ENCODE results near the gene TNFRSF13B.

DNA sequence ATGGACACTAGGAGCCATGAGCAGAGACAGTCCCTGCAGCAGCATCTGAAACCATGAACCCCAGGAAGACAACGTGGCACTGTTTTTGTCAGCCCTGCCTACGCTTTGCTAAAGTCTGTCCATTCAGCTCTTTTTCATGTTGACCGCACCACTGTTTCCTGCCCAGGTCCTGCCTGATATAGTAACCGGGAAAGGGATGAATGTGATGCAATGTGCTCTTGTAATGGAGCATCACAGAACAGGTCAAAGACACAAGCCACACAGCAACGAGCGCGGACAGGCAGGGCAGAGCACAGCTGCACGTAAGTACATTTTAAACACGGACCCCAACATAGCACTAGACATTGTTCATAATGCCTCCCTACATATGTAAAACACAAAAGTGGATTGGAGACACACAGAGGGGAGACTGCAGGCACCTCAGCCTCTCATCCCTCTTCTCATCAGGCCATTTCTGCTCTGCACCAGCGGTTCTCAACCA is 16.9 kb upstream of the TNFRSF13B start:
- TF ChIP-seq, protein P1, sequence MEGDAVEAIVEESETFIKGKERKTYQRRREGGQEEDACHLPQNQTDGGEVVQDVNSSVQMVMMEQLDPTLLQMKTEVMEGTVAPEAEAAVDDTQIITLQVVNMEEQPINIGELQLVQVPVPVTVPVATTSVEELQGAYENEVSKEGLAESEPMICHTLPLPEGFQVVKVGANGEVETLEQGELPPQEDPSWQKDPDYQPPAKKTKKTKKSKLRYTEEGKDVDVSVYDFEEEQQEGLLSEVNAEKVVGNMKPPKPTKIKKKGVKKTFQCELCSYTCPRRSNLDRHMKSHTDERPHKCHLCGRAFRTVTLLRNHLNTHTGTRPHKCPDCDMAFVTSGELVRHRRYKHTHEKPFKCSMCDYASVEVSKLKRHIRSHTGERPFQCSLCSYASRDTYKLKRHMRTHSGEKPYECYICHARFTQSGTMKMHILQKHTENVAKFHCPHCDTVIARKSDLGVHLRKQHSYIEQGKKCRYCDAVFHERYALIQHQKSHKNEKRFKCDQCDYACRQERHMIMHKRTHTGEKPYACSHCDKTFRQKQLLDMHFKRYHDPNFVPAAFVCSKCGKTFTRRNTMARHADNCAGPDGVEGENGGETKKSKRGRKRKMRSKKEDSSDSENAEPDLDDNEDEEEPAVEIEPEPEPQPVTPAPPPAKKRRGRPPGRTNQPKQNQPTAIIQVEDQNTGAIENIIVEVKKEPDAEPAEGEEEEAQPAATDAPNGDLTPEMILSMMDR (conservative IDR thresholded peaks at IDR 0.05 in 1 of 2, IDR thresholded peaks at IDR 0.05 in 1 of 2; ENCODE audit: low read depth in 1 of 2, low read length in 2 of 2): no peak
- no peak for TF ChIP-seq EZH2 (IDR thresholded peaks at IDR 0.05; ENCODE audit: low read length, missing control alignments)
